Measurements from ENCODE around the gene GPRIN1.

Gene GPRIN1

DNA sequence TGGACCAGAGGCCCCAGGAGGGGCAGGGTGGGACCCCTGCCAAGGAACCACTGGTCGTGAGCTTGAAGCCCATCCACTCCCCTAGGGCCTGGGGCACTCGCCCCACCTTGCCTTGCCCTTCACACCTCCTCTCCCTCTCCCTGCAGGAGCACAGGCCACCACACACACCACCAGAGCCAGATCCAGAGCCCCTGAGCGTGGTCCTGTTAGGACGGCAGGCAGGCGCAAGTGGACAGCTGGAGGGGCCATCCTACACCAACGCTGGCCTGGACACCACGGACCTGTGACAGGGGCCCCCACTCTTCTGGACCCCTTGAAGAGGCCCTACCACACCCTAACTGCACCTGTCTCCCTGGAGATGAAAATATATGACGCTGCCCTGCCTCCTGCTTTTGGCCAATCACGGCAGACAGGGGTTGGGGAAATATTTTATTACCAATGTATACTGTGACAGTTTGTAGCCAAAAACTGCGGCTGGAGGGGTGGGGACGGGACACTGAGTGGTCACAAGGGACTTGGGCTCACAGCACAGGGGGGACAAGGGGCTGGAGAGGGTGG, 14.5 kb downstream of the GPRIN1 start:
- TF ChIP-seq RAD21 (IDR thresholded peaks at IDR 0.05; ENCODE audit: low read depth) (no peak), CREB1 (IDR thresholded peaks at IDR 0.05; ENCODE audit: low read depth) (no peak), FOXM1 (IDR thresholded peaks at IDR 0.05; ENCODE audit: borderline replicate concordance, low read depth) (no peak)

DNA sequence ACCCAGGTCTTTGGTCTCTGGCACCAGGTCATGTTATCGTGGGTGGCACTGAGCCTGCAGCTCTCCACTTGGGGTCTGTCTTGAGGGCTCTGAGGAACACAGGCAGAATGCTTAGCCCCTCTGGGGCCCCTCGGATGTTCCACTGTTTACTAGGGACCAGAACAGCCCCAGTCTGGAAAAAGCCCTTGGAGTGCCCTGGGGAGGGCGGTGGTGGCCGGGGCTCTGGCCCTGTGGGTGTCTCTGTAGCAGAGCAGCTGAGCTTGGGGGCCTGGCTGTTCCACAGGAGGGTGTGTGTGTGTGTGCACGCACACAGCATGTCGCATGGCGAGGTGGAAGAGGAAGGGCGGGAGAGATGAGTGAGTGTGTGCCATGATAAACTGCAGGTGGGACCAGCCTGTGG, 15.4 kb downstream of the GPRIN1 start:
- TF ChIP-seq, protein P1, sequence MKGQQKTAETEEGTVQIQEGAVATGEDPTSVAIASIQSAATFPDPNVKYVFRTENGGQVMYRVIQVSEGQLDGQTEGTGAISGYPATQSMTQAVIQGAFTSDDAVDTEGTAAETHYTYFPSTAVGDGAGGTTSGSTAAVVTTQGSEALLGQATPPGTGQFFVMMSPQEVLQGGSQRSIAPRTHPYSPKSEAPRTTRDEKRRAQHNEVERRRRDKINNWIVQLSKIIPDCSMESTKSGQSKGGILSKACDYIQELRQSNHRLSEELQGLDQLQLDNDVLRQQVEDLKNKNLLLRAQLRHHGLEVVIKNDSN (IDR thresholded peaks at IDR 0.05): no peak
- TF ChIP-seq, protein P2, sequence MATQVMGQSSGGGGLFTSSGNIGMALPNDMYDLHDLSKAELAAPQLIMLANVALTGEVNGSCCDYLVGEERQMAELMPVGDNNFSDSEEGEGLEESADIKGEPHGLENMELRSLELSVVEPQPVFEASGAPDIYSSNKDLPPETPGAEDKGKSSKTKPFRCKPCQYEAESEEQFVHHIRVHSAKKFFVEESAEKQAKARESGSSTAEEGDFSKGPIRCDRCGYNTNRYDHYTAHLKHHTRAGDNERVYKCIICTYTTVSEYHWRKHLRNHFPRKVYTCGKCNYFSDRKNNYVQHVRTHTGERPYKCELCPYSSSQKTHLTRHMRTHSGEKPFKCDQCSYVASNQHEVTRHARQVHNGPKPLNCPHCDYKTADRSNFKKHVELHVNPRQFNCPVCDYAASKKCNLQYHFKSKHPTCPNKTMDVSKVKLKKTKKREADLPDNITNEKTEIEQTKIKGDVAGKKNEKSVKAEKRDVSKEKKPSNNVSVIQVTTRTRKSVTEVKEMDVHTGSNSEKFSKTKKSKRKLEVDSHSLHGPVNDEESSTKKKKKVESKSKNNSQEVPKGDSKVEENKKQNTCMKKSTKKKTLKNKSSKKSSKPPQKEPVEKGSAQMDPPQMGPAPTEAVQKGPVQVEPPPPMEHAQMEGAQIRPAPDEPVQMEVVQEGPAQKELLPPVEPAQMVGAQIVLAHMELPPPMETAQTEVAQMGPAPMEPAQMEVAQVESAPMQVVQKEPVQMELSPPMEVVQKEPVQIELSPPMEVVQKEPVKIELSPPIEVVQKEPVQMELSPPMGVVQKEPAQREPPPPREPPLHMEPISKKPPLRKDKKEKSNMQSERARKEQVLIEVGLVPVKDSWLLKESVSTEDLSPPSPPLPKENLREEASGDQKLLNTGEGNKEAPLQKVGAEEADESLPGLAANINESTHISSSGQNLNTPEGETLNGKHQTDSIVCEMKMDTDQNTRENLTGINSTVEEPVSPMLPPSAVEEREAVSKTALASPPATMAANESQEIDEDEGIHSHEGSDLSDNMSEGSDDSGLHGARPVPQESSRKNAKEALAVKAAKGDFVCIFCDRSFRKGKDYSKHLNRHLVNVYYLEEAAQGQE (IDR thresholded peaks at IDR 0.05; ENCODE audit: low read depth): no peak
- TF ChIP-seq CREB1 (IDR thresholded peaks at IDR 0.05; ENCODE audit: low read depth): no peak
- no peak for TF ChIP-seq MAX (IDR thresholded peaks at IDR 0.05)
- TF ChIP-seq TEAD4 (IDR thresholded peaks at IDR 0.05): no peak
- no peak for TF ChIP-seq TAF1 (IDR thresholded peaks at IDR 0.05; ENCODE audit: low read depth)
- no peak for TF ChIP-seq YY1 (IDR thresholded peaks at IDR 0.05; ENCODE audit: low read depth)
- no peak for TF ChIP-seq CEBPB (IDR thresholded peaks at IDR 0.05)
- no peak for TF ChIP-seq TCF12 (IDR thresholded peaks at IDR 0.05; ENCODE audit: low read depth)
- TF ChIP-seq EP300 (IDR thresholded peaks at IDR 0.05; ENCODE audit: borderline replicate concordance): no peak
- TF ChIP-seq RAD21 (IDR thresholded peaks at IDR 0.05; ENCODE audit: low read depth): no peak
- no peak for TF ChIP-seq NFIC (IDR thresholded peaks at IDR 0.05)

DNA sequence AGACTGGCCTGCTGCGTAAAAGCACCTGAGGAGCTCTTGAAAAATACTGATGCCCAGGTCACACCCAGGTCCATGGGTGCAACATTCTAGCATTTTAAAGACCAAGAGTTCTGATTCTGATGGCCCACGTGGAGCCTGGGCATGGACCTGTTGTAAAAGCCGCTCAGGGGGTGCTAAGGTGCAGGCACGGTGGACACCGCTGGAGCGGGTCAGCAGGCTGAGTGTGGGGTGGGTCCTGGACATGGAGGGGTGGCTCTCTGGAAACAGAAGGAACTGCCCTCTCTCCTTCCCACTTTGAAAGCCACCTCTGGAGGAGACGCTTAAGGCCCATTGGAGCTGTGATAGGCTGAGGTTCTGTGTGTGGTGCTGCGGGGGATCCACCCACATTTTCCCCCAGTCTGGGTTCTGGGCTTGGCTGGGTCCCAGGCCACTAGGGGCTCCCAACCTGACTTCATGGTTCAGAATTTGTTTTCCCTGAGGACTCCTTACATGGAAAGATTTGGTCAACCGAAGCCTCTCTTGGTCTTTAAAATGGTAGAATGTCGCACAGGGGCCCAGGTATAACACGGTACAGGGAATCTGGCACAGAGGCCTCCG, 16.6 kb downstream of the GPRIN1 start:
- no peak for TF ChIP-seq ZBTB7A (IDR thresholded peaks at IDR 0.05; ENCODE audit: low read depth)
- TF ChIP-seq MAX (IDR thresholded peaks at IDR 0.05): no peak
- no peak for TF ChIP-seq EGR1 (IDR thresholded peaks at IDR 0.05)
- no peak for TF ChIP-seq EP300 (IDR thresholded peaks at IDR 0.05; ENCODE audit: borderline replicate concordance)
- no peak for TF ChIP-seq TCF12 (IDR thresholded peaks at IDR 0.05; ENCODE audit: low read depth)
- no peak for TF ChIP-seq TAF1 (IDR thresholded peaks at IDR 0.05; ENCODE audit: low read depth)
- no peak for TF ChIP-seq CREB1 (IDR thresholded peaks at IDR 0.05; ENCODE audit: low read depth)
- TF ChIP-seq, protein P1 (IDR thresholded peaks at IDR 0.05): no peak
- no peak for TF ChIP-seq NFIC (IDR thresholded peaks at IDR 0.05)
- TF ChIP-seq TEAD4 (IDR thresholded peaks at IDR 0.05): no peak
- TF ChIP-seq CEBPB (IDR thresholded peaks at IDR 0.05): no peak
- TF ChIP-seq, protein P2 (IDR thresholded peaks at IDR 0.05; ENCODE audit: low read depth): no peak
- TF ChIP-seq YY1 (IDR thresholded peaks at IDR 0.05; ENCODE audit: low read depth): no peak
- TF ChIP-seq FOXM1 (IDR thresholded peaks at IDR 0.05; ENCODE audit: borderline replicate concordance, low read depth): no peak
- TF ChIP-seq RAD21 (IDR thresholded peaks at IDR 0.05; ENCODE audit: low read depth): no peak

GRCh38 chr5:176592573-176592972, 17.4 kb downstream of the GPRIN1 start:
- TF ChIP-seq TCF12 (IDR thresholded peaks at IDR 0.05; ENCODE audit: low read depth) (no peak), EP300 (IDR thresholded peaks at IDR 0.05; ENCODE audit: borderline replicate concordance) (no peak), EGR1 (IDR thresholded peaks at IDR 0.05) (no peak), RAD21 (IDR thresholded peaks at IDR 0.05; ENCODE audit: low read depth) (no peak)
- TF ChIP-seq, protein P1 (IDR thresholded peaks at IDR 0.05): no peak

DNA sequence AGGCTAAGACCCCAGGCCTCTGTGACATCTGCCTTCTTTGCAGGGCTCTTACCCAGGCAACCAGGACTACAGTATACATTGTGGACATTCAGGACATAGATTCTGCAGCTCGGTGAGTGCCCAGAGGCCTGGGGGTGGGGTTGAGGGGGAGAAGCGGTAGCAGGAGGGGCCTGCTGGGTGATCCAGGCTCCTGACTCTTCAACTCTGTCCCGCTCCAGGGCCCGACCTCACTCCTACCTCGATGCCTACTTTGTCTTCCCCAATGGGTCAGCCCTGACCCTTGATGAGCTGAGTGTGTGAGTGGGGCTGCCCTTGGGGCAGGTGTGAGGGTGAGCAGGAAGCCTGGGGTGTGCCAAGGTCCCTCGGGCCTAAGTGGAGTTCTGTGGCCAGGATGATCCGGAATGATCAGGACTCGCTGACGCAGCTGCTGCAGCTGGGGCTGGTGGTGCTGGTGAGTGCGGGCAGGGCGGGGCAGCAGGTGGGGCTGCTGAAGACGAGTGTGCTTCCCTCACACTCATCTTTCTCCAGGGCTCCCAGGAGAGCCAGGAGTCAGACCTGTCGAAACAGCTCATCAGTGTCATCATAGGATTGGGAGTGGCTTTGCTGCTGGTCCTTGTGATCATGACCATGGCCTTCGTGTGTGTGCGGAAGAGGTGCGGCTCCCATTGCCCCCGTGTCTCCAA, 19.8 kb downstream of the GPRIN1 start:
- TF ChIP-seq EGR1 (IDR thresholded peaks at IDR 0.05) (no peak), ZBTB7A (IDR thresholded peaks at IDR 0.05; ENCODE audit: low read depth) (no peak), EP300 (IDR thresholded peaks at IDR 0.05; ENCODE audit: borderline replicate concordance) (no peak), YY1 (IDR thresholded peaks at IDR 0.05; ENCODE audit: low read depth) (no peak), TEAD4 (IDR thresholded peaks at IDR 0.05) (no peak), NFIC (IDR thresholded peaks at IDR 0.05) (no peak), FOXM1 (IDR thresholded peaks at IDR 0.05; ENCODE audit: borderline replicate concordance, low read depth) (no peak)

Measured in Ishikawa (cell line).